GM23338 (cell line): ENCODE data around the gene UST. TPM values are rescaled to one million over a fixed set of nuclear protein-coding genes. Genes with fewer than 3 reads are reported as not detected.

Experiments used
- ATAC-seq: fragments of 200-7000 bp; cut with Tn5 transposase; 3 replicates; pipeline ENCODE4 v1.9.1; 2020
- DNase-seq: peaks from one replicate; pipeline ENCODE4 v3.0.0-alpha.2; 2015; ENCODE audit warnings: low spot score
- H2AFZ ChIP-seq: fragments of 200-600 bp; sonication (generic); 2 replicates; pipeline ENCODE4 v1.8.0; 2016; ENCODE audit warnings: antibody characterized with exemption, mild to moderate bottlenecking, moderate library complexity
- H3F3A ChIP-seq: fragments of 200-600 bp; sonication (generic); replicated peaks from 2 replicates; pipeline ENCODE4 v1.8.0; 2017; ENCODE audit warnings: antibody characterized with exemption, mixed run types, low read depth
- H3K27ac ChIP-seq: fragments of 200-600 bp; sonication (generic); 2 replicates; pipeline ENCODE4 v1.6.1; 2016; ENCODE audit warnings: low read depth
- H3K27me3 ChIP-seq: fragments of 200-600 bp; sonication (generic); 2 replicates; pipeline ENCODE4 v1.8.0; 2016; ENCODE audit warnings: mild to moderate bottlenecking, mixed run types, moderate library complexity; ENCODE audit not compliant: insufficient read depth
- H3K36me3 ChIP-seq: fragments of 200-600 bp; sonication (generic); 2 replicates; pipeline ENCODE4 v1.8.0; 2016; ENCODE audit warnings: mild to moderate bottlenecking; ENCODE audit not compliant: insufficient read depth
- H3K4me1 ChIP-seq: fragments of 200-600 bp; sonication (generic); 2 replicates; pipeline ENCODE4 v1.8.0; 2016; ENCODE audit warnings: mild to moderate bottlenecking, moderate library complexity; ENCODE audit not compliant: insufficient read depth
- H3K4me2 ChIP-seq: fragments of 200-600 bp; sonication (generic); 2 replicates; pipeline ENCODE4 v1.7.1; 2017; ENCODE audit warnings: mixed run types
- H3K4me3 ChIP-seq: fragments of 200-600 bp; sonication (generic); 2 replicates; pipeline ENCODE4 v1.6.1; 2016; ENCODE audit warnings: mixed run types
- H3K79me2 ChIP-seq: fragments of 200-600 bp; sonication (generic); replicated peaks from 2 replicates; pipeline ENCODE4 v1.8.0; 2017; ENCODE audit warnings: mild to moderate bottlenecking; ENCODE audit not compliant: insufficient read depth
- H3K9me2 ChIP-seq: fragments of 200-600 bp; sonication (generic); 2 replicates; pipeline ENCODE4 v1.8.0; 2017; ENCODE audit not compliant: insufficient read depth
- H4K20me1 ChIP-seq: fragments of 200-600 bp; sonication (generic); replicated peaks from 2 replicates; pipeline ENCODE4 v1.8.0; 2017; ENCODE audit warnings: mild to moderate bottlenecking; ENCODE audit not compliant: insufficient read depth
- H3K27ac Mint-ChIP-seq: 2 replicates; pipeline ENCODE4 v1.8.0; 2020; ENCODE audit warnings: inconsistent platforms, mild to moderate bottlenecking, moderate library complexity, mixed read lengths
- H3K27me3 Mint-ChIP-seq: 3 replicates; pipeline ENCODE4 v1.8.0; 2022; ENCODE audit warnings: low read depth, mild to moderate bottlenecking, moderate library complexity, mixed read lengths, inconsistent platforms; ENCODE audit not compliant: insufficient read depth, poor library complexity
- H3K36me3 Mint-ChIP-seq: 3 replicates; pipeline ENCODE4 v1.8.0; 2021; ENCODE audit warnings: low read depth, mild to moderate bottlenecking, inconsistent platforms, moderate library complexity, mixed read lengths
- H3K4me1 Mint-ChIP-seq: 3 replicates; pipeline ENCODE4 v1.8.0; 2020; ENCODE audit warnings: mild to moderate bottlenecking, inconsistent platforms, mixed read lengths
- H3K4me3 Mint-ChIP-seq: 3 replicates; pipeline ENCODE4 v1.8.0; 2021; ENCODE audit warnings: moderate library complexity, mild to moderate bottlenecking, inconsistent platforms, mixed read lengths
- H3K9me3 Mint-ChIP-seq: 3 replicates; pipeline ENCODE4 v1.8.0; 2020; ENCODE audit warnings: moderate library complexity, mild to moderate bottlenecking, inconsistent platforms, mixed read lengths
- CREB1 ChIP-seq: fragments of 250-450 bp; sonication (Bioruptor Pico); IDR thresholded peaks from 2 replicates; pipeline ENCODE4 v1.5.0; 2020; ENCODE audit warnings: low read depth, mild to moderate bottlenecking, moderate library complexity
- CTCF ChIP-seq, 2 experiments: fragments of 200-600 bp in 1 of 2; sonication (generic) in 1 of 2; conservative IDR thresholded peaks; 2 replicates each; pipeline versions ENCODE4 v1.5.1 to v1.6.1; 2016 to 2017; ENCODE audit warnings: antibody characterized with exemption in 2 of 2, low read depth in 2 of 2, mild to moderate bottlenecking in 2 of 2, moderate library complexity in 1 of 2
- ETS1 ChIP-seq: IDR thresholded peaks from 2 replicates; pipeline ENCODE4 v1.6.1; 2016; ENCODE audit warnings: antibody characterized with exemption
- EZH2 ChIP-seq: fragments of 200-600 bp; sonication (generic); IDR thresholded peaks from one replicate; pipeline ENCODE4 v1.8.0; 2017; ENCODE audit warnings: antibody characterized with exemption, mild to moderate bottlenecking, low read depth; ENCODE audit not compliant: unreplicated experiment
- EZH2phosphoT487 ChIP-seq: fragments of 200-600 bp; sonication (generic); IDR thresholded peaks from one replicate; pipeline ENCODE4 v1.8.1; 2018; ENCODE audit warnings: antibody characterized with exemption; ENCODE audit not compliant: unreplicated experiment
- JUNB ChIP-seq: IDR thresholded peaks from one replicate; pipeline ENCODE4 v1.6.1; 2016; ENCODE audit warnings: antibody characterized with exemption; ENCODE audit not compliant: unreplicated experiment
- NANOG ChIP-seq: IDR thresholded peaks from 2 replicates; pipeline ENCODE4 v1.6.1; 2016; ENCODE audit warnings: antibody characterized with exemption, borderline replicate concordance
- POLR2AphosphoS5 ChIP-seq: IDR thresholded peaks from 2 replicates; pipeline ENCODE4 v1.6.1; 2016; ENCODE audit warnings: antibody characterized with exemption, low read depth
- REST ChIP-seq: IDR thresholded peaks from one replicate; pipeline ENCODE4 v1.6.1; 2018; ENCODE audit warnings: antibody characterized with exemption; ENCODE audit not compliant: unreplicated experiment
- STAT1 ChIP-seq: IDR thresholded peaks from one replicate; pipeline ENCODE4 v1.6.1; 2016; ENCODE audit warnings: antibody characterized with exemption; ENCODE audit not compliant: unreplicated experiment
- ZNF114 ChIP-seq: fragments of 250-450 bp; sonication (Bioruptor Pico); IDR thresholded peaks from 2 replicates; pipeline ENCODE4 v1.5.0; 2020; ENCODE audit warnings: mild to moderate bottlenecking, moderate library complexity
- ZNF331 ChIP-seq: fragments of 250-450 bp; sonication (Bioruptor Pico); IDR thresholded peaks from 2 replicates; pipeline ENCODE4 v1.5.0; 2020; ENCODE audit warnings: low read depth, mild to moderate bottlenecking, moderate library complexity
- ZNF462 ChIP-seq: fragments of 250-450 bp; sonication (Bioruptor Pico); IDR thresholded peaks from 2 replicates; pipeline ENCODE4 v1.5.0; 2020; ENCODE audit warnings: mild to moderate bottlenecking, moderate library complexity
- polyA plus RNA-seq: library from polyadenylated mRNA; unstranded; fragments of >200 nt; fragmentation: Nextera tagmentation; extraction: Ambion mirVana; gene quantifications from 2 replicates; pipeline ENCODE4 v1.2.1, GENCODE V29; 2016
- total RNA-seq: library from RNA; depleted of rRNA; stranded (reverse); fragments of >200 nt; shearing (Covaris generic); gene quantifications from 2 replicates; pipeline ENCODE4 v1.2.3, GENCODE V29; 2014

UST gene
- total and polyA plus RNA-seq, 2 experiments from 2014 or later, result 12.6 to 33.0 TPM

- Histone ChIP-seq H3F3A (no peaks in the 10 kb centered on the region), H3K27me3 (no peaks in the 10 kb centered on the region), H3K4me1 (peaks cover 14% of the 10 kb centered on the region), H3K27ac (no peak overlapping the region), H3K9me2 (no peaks in the 10 kb centered on the region), H2AFZ (no peak overlapping the region), H3K4me2 (no peak overlapping the region), H3K36me3 (no peaks in the 10 kb centered on the region), H3K4me3 (no peak overlapping the region), H4K20me1 (no peaks in the 10 kb centered on the region), H3K79me2 (peaks cover 16% of the 10 kb centered on the region)
- Mint-ChIP-seq H3K9me3 (no peaks in the 10 kb centered on the region), H3K27me3 (peaks cover 3% of the 10 kb centered on the region), H3K4me1 (peaks cover 19% of the 10 kb centered on the region), H3K36me3 (peaks cover 25% of the 10 kb centered on the region), H3K27ac (no peak overlapping the region; the same call in 1 of the 2 replicates), H3K4me3 (no peak overlapping the region)
- TF ChIP-seq ZNF331 (CRISPR knock-in tag) (no peak), EZH2 (no peak), ZNF462 (no peak), ETS1 (no peak), EZH2phosphoT487 (no peak), JUNB (no peak), ZNF114 (no peak), CREB1 (no peak), CTCF (conservative IDR thresholded peaks at IDR 0.05; ENCODE audit: low read depth in 2 of 2) (no peak), POLR2AphosphoS5 (no peak), REST (no peak), NANOG (no peak), STAT1 (no peak)
- ATAC-seq (no peak), DNase-seq (no peak)
Observed at GRCh38 chr6:148945301-148946021, 198.6 kb downstream of the UST start.
